ENCODE measurements around the gene ZNF536. TPM values are rescaled to one million over a fixed set of nuclear protein-coding genes. Genes with fewer than 3 reads are reported as not detected.

Gene ZNF536
- total and polyA plus RNA-seq, 2 donors (not counting 3 experiments of a cell fraction or from before 2014, with no cell fraction given): not detected

GRCh38 chr19:30442674-30443073 is 70.5 kb downstream of the ZNF536 start:
- H3K36me3 ChIP-seq (ENCODE audit: control insufficient read depth in 2 of 2, extremely low read depth in 1 of 2, insufficient read depth in 2 of 2, low read length in 2 of 2): no peaks in the 10 kb centered on the region
- no peak for FAIRE-seq
- no peak overlapping the region for H3K4me3 ChIP-seq (replicated peaks in 1 of 3; ENCODE audit: insufficient read depth in 1 of 3, low read depth in 1 of 3, low read length in 3 of 3)
- no TSS peak for BruUV-seq (replicated peaks)
- no peak overlapping the region for H2AFZ ChIP-seq (ENCODE audit: low read depth, low read length)
- intact Hi-C loops (cut with micrococcal nuclease) (no loop called here), dilution Hi-C loops (cut with MboI; ENCODE audit: extremely low pct_ligation_motif_present, low sequenced_read_pairs) (no loop called here)
- H3K79me2 ChIP-seq (ENCODE audit: control insufficient read depth, insufficient read depth, low read length): no peaks in the 10 kb centered on the region
- no peak for DNase-seq (ENCODE audit: low read depth, low spot score)
- no peak overlapping the region for H3K4me2 ChIP-seq (ENCODE audit: insufficient read depth, low read length)
- no peaks in the 10 kb centered on the region for H3K9me1 ChIP-seq (replicated peaks; ENCODE audit: control insufficient read depth, extremely low read depth, insufficient read depth, low read length)
- H3K4me1 ChIP-seq (ENCODE audit: control insufficient read depth, extremely low read depth, insufficient read depth, low read length): no peaks in the 10 kb centered on the region
- H3K27ac ChIP-seq (ENCODE audit: insufficient read depth, low read depth, low read length): no peak overlapping the region
- CTCF ChIA-PET: no interaction called here
- peaks cover 7% of the 10 kb centered on the region for H3K9me3 ChIP-seq (replicated peaks; ENCODE audit: control insufficient read depth, insufficient read depth, low read length)
- POLR2A ChIA-PET: no interaction called here
- no peaks in the 10 kb centered on the region for H4K20me1 ChIP-seq (replicated peaks; ENCODE audit: control insufficient read depth, extremely low read depth, insufficient read depth, low read length)
- no peaks in the 10 kb centered on the region for H3K27me3 ChIP-seq (ENCODE audit: control insufficient read depth in 2 of 2, insufficient read depth in 2 of 2, low read length in 2 of 2)
- TF ChIP-seq CTCF (IDR thresholded peaks at IDR 0.05; ENCODE audit: extremely low read depth in 1 of 2, insufficient read depth in 1 of 2, low read depth in 1 of 2, low read length in 2 of 2) (no peak), GATA2 (IDR thresholded peaks at IDR 0.05; ENCODE audit: insufficient read depth, insufficient read length, low read depth, low read length) (no peak), FOS (IDR thresholded peaks at IDR 0.05; ENCODE audit: borderline replicate concordance, insufficient read depth, low read length) (no peak), POLR2A (IDR thresholded peaks at IDR 0.05; ENCODE audit: low read depth, low read length) (no peak), JUN (IDR thresholded peaks at IDR 0.05; ENCODE audit: borderline replicate concordance, insufficient read depth, insufficient read length, low read depth) (no peak), EZH2 (IDR thresholded peaks at IDR 0.05; ENCODE audit: borderline replicate concordance, low read depth, low read length, severe bottlenecking) (no peak), POLR2AphosphoS5 (IDR thresholded peaks at IDR 0.05; ENCODE audit: insufficient read depth, low read depth, low read length) (no peak), MYC (IDR thresholded peaks at IDR 0.05; ENCODE audit: low read depth, low read length) (no peak), MAX (IDR thresholded peaks at IDR 0.05; ENCODE audit: insufficient read depth, insufficient read length) (no peak)
- no peak overlapping the region for H3K9ac ChIP-seq (replicated peaks; ENCODE audit: extremely low read depth, insufficient read depth, low read length)
